ENCODE data around the gene MTMR6. TPM values are rescaled to one million over a fixed set of nuclear protein-coding genes. Genes with fewer than 3 reads are reported as not detected.

The MTMR6 gene
- polyA plus RNA-seq, 1 of the 3 experiments (the other 2 are of a cell fraction), result 4.8 TPM

GRCh38 chr13:25253702-25254101, 33.6 kb downstream of the MTMR6 start (continued):
- TF ChIP-seq FOXJ3 (CRISPR knock-in tag; IDR thresholded peaks at IDR 0.05) (no peak), CHD2 (IDR thresholded peaks at IDR 0.05; ENCODE audit: low read length, partially characterized antibody) (no peak), PBX3 (IDR thresholded peaks at IDR 0.05) (no peak)

- Histone ChIP-seq H3K79me2 (ENCODE audit: insufficient read depth) (no peaks in the 10 kb centered on the region), H3K4me2 (no peak overlapping the region), H3K9ac (no peak overlapping the region), H3K4me3 (ENCODE audit: low read depth in 2 of 2, low read length in 1 of 2) (no peak overlapping the region), H4K20me1 (ENCODE audit: insufficient read depth) (no peaks in the 10 kb centered on the region), H3K36me3 (replicated peaks in 1 of 2; ENCODE audit: control insufficient read depth in 1 of 2, insufficient read depth in 2 of 2, low read length in 1 of 2) (peaks cover 73 to 74% of the 10 kb centered on the region in 2 experiments), H3K27ac (ENCODE audit: low read depth in 2 of 2, low read length in 1 of 2) (no peak overlapping the region), H2AFZ (ENCODE audit: low read depth) (no peak overlapping the region), H3F3A (replicated peaks; ENCODE audit: insufficient read depth) (peaks cover 9% of the 10 kb centered on the region), H3K9me3 (no peaks in the 10 kb centered on the region), H3K4me1 (ENCODE audit: control insufficient read depth in 1 of 2, insufficient read depth in 2 of 2, low read depth in 1 of 2, low read length in 1 of 2) (no peaks in the 10 kb centered on the region; a peak in 1 of 4 replicates), H3K27me3 (ENCODE audit: insufficient read depth) (no peaks in the 10 kb centered on the region), H3K9me2 (no peaks in the 10 kb centered on the region; the same call in 1 of the 2 replicates)
- CTCF ChIA-PET, result interaction anchor here (0.9 to 1.5 kb wide), 3 partner anchors 11 to 35 kb away, joined by 3 to 4 read pairs (median 3); no protein-coding TSS in a partner anchor
- DNase-seq, result no peak
- WGBS (ENCODE audit: low lambda C conversion rate), result 95% methylated on average over 2 of the region's 2 CpGs
- TF ChIP-seq FOXJ3 (CRISPR knock-in tag; IDR thresholded peaks at IDR 0.05), result no peak
- TF ChIP-seq RCOR1 (IDR thresholded peaks at IDR 0.05; ENCODE audit: low read length), result no peak
- no peak for TF ChIP-seq FOXM1 (IDR thresholded peaks at IDR 0.05; ENCODE audit: low read depth)
- no peak for TF ChIP-seq MXI1 (IDR thresholded peaks at IDR 0.05; ENCODE audit: low read depth, low read length)
- no peak for TF ChIP-seq GATA2 (CRISPR knock-in tag; IDR thresholded peaks at IDR 0.05)
- no peak for TF ChIP-seq JUND (IDR thresholded peaks at IDR 0.05)
- no peak for TF ChIP-seq USF1 (IDR thresholded peaks at IDR 0.05; ENCODE audit: borderline replicate concordance, low read depth)
- TF ChIP-seq IRF3 (IDR thresholded peaks at IDR 0.05; ENCODE audit: low read depth, low read length), result no peak
- no peak for TF ChIP-seq RAD21 (IDR thresholded peaks at IDR 0.05; ENCODE audit: low read length)
- no peak for TF ChIP-seq RFX5 (IDR thresholded peaks at IDR 0.05; ENCODE audit: low read length)
- TF ChIP-seq SMC3 (IDR thresholded peaks at IDR 0.05; ENCODE audit: low read depth, low read length), result no peak
- TF ChIP-seq MAX (IDR thresholded peaks at IDR 0.05; ENCODE audit: low read depth), result no peak
- TF ChIP-seq FOSL2 (IDR thresholded peaks at IDR 0.05; ENCODE audit: borderline replicate concordance, low read depth), result no peak
- TF ChIP-seq NFIC (IDR thresholded peaks at IDR 0.05; ENCODE audit: borderline replicate concordance), result no peak
- TF ChIP-seq SIN3A (IDR thresholded peaks at IDR 0.05; ENCODE audit: borderline replicate concordance, low read depth, low read length), result no peak
- no peak for TF ChIP-seq EZH2phosphoT487 (IDR thresholded peaks at IDR 0.05; ENCODE audit: borderline replicate concordance, low read depth)
- no peak for TF ChIP-seq TCF12 (IDR thresholded peaks at IDR 0.05)
- no peak for TF ChIP-seq PBX3 (IDR thresholded peaks at IDR 0.05)
- TF ChIP-seq MEF2A (IDR thresholded peaks at IDR 0.05; ENCODE audit: borderline replicate concordance, low read depth), result no peak
- TF ChIP-seq REST (IDR thresholded peaks at IDR 0.05; ENCODE audit: low read depth, low read length), result no peak
- POLR2A ChIA-PET, result no interaction called here
These were observed 34.5 kb downstream of the MTMR6 start for GRCh38 chr13:25252752-25253151.

All from SK-N-SH (cell line).